GM18907 (cell line): Measurements from ENCODE around the gene CCDC157.
A peak's percentile ranks its signal among the peaks of the same experiment; 100 is the strongest.
"Not testable (repeated sequence)": the region's sequence is repeated elsewhere in the genome, so short reads cannot be mapped to it uniquely, and the experiment has no call there.

ENCODE experiments used
- ATAC-seq: cut with Tn5 transposase; IDR thresholded peaks from one replicate; pipeline ENCODE4 v1.9.1; 2021; ENCODE audit warnings: mild to moderate bottlenecking, moderate library complexity; ENCODE audit not compliant: unreplicated experiment

CCDC157 gene

GRCh38 chr22:30325724-30326254, 31.0 kb upstream of the CCDC157 start:
- no peak for ATAC-seq

GRCh38 chr22:30326255-30326705, 30.5 kb upstream of the CCDC157 start:
- ATAC-seq = peak; percentile 23

GRCh38 chr22:30326706-30327362, 30.0 kb upstream of the CCDC157 start, which contains the start of gene TBC1D10A:
TSS of gene TBC1D10A (minus strand) at chr22:30326941. CDS start at chr22:30326881, 60 bp downstream.
- ATAC-seq = peak; percentile 80

- ATAC-seq = no peak
Measured at GRCh38 chr22:30327864-30328345, 28.9 kb upstream of the CCDC157 start.

- no peak for ATAC-seq
Measured at GRCh38 chr22:30328466-30329049, 28.2 kb upstream of the CCDC157 start.

- no peak for ATAC-seq
Measured at GRCh38 chr22:30332551-30332950, 24.3 kb upstream of the CCDC157 start.

- ATAC-seq = no peak
Measured at GRCh38 chr22:30332994-30333706, 23.7 kb upstream of the CCDC157 start.

- ATAC-seq = no peak
Measured at GRCh38 chr22:30333707-30334087, 23.1 kb upstream of the CCDC157 start.

GRCh38 chr22:30334646-30335045, 22.2 kb upstream of the CCDC157 start:
- no peak for ATAC-seq

- ATAC-seq = no peak
Measured at GRCh38 chr22:30335236-30335635, 21.6 kb upstream of the CCDC157 start.

GRCh38 chr22:30336752-30337460, 19.9 kb upstream of the CCDC157 start:
- no peak for ATAC-seq

- no peak for ATAC-seq
Measured at GRCh38 chr22:30337461-30337778, 19.4 kb upstream of the CCDC157 start.

- ATAC-seq = not testable (repeated sequence)
Measured at GRCh38 chr22:30338341-30338740, 18.5 kb upstream of the CCDC157 start.

GRCh38 chr22:30338802-30339201, 18.0 kb upstream of the CCDC157 start:
- no peak for ATAC-seq

- ATAC-seq = no peak
Measured at GRCh38 chr22:30340911-30341685, 15.7 kb upstream of the CCDC157 start.

- ATAC-seq = no peak
Measured at GRCh38 chr22:30344447-30345200, 12.2 kb upstream of the CCDC157 start.

GRCh38 chr22:30347255-30347892, 9.4 kb upstream of the CCDC157 start:
- ATAC-seq = no peak

- no peak for ATAC-seq
Measured at GRCh38 chr22:30348404-30348803, 8.4 kb upstream of the CCDC157 start.

- no peak for ATAC-seq
Measured at GRCh38 chr22:30348809-30349208, 8.0 kb upstream of the CCDC157 start.
